COLO829 (cell line): ENCODE measurements around the gene HBEGF.
A peak's percentile ranks its signal among the peaks of the same experiment; 100 is the strongest.

Experiments
- DNase-seq: peaks from one replicate; pipeline ENCODE4 v3.0.0; 2012; ENCODE audit warnings: low spot score

Gene HBEGF

GRCh38 chr5:140302786-140303639 is 43.4 kb downstream of the HBEGF start, which contains the start of gene PFDN1:
Gene PFDN1, minus strand, starts transcription at chr5:140303101. Its CDS starts 28 bp downstream, at chr5:140303073.
- DNase-seq = peak; percentile 96

- DNase-seq = no peak
Observed at GRCh38 chr5:140301136-140301535, 45.3 kb downstream of the HBEGF start.

GRCh38 chr5:140299056-140299455 is 47.3 kb downstream of the HBEGF start:
- no peak for DNase-seq

- DNase-seq = no peak
Observed at GRCh38 chr5:140298183-140298601, 48.2 kb downstream of the HBEGF start.

GRCh38 chr5:140297283-140297682 is 49.1 kb downstream of the HBEGF start:
- no peak for DNase-seq

- no peak for DNase-seq
Observed at GRCh38 chr5:140296289-140296688, 50.1 kb downstream of the HBEGF start.

- DNase-seq = no peak
Observed at GRCh38 chr5:140295414-140295813, 51.0 kb downstream of the HBEGF start.

- no peak for DNase-seq
Observed at GRCh38 chr5:140294753-140295152, 51.6 kb downstream of the HBEGF start.

- no peak for DNase-seq
Observed at GRCh38 chr5:140293849-140294100, 52.6 kb downstream of the HBEGF start.

GRCh38 chr5:140293091-140293848 is 53.1 kb downstream of the HBEGF start:
- no peak for DNase-seq

- DNase-seq = no peak
Observed at GRCh38 chr5:140292212-140293036, 54.0 kb downstream of the HBEGF start.

- no peak for DNase-seq
Observed at GRCh38 chr5:140287801-140288521, 58.4 kb downstream of the HBEGF start.

GRCh38 chr5:140286424-140286823 is 60.0 kb downstream of the HBEGF start:
- DNase-seq = no peak

GRCh38 chr5:140284013-140284412 is 62.4 kb downstream of the HBEGF start:
- no peak for DNase-seq
